HEK293 (cell line): ENCODE measurements around the gene TRIM7.

Source experiments
- BCL11A ChIP-seq: fragments of 450-650 bp; formaldehyde crosslinking; IDR thresholded peaks from 2 replicates; pipeline ENCODE4 v1.5.1; 2016; ENCODE audit warnings: low read depth, missing biosample characterization, missing genetic modification characterization
- ELK4 ChIP-seq: IDR thresholded peaks from 2 replicates; pipeline ENCODE4 v1.6.1; 2011; ENCODE audit warnings: mild to moderate bottlenecking, low read depth, low read length, borderline replicate concordance
- GLIS2 ChIP-seq: fragments of 450-650 bp; formaldehyde crosslinking; IDR thresholded peaks from 2 replicates; pipeline ENCODE4 v1.5.1; 2016; ENCODE audit warnings: missing biosample characterization, missing genetic modification characterization
- KLF10 ChIP-seq: fragments of 450-650 bp; IDR thresholded peaks from 2 replicates; pipeline ENCODE4 v1.5.1; 2018; ENCODE audit warnings: missing biosample characterization, mild to moderate bottlenecking, missing genetic modification characterization
- KLF7 ChIP-seq: fragments of 450-650 bp; formaldehyde crosslinking; IDR thresholded peaks from 2 replicates; pipeline ENCODE4 v1.5.1; 2016; ENCODE audit warnings: missing biosample characterization, missing genetic modification characterization, borderline replicate concordance
- REPIN1 ChIP-seq: fragments of 450-650 bp; formaldehyde crosslinking; IDR thresholded peaks from 2 replicates; pipeline ENCODE4 v1.5.1; 2017; ENCODE audit warnings: missing biosample characterization, missing genetic modification characterization, low read depth
- SP3 ChIP-seq: fragments of 450-650 bp; formaldehyde crosslinking; IDR thresholded peaks from 2 replicates; pipeline ENCODE4 v1.5.1; 2016; ENCODE audit warnings: missing biosample characterization, missing genetic modification characterization
- SP7 ChIP-seq: fragments of 450-650 bp; formaldehyde crosslinking; IDR thresholded peaks from 2 replicates; pipeline ENCODE4 v1.5.1; 2016; ENCODE audit warnings: missing biosample characterization, missing genetic modification characterization
- TCF7L2 ChIP-seq: IDR thresholded peaks from 2 replicates; pipeline ENCODE4 v1.6.1; 2011; ENCODE audit warnings: low read depth, mild to moderate bottlenecking, inconsistent platforms, low read length, moderate library complexity, borderline replicate concordance
- WT1 ChIP-seq: fragments of 450-650 bp; formaldehyde crosslinking; IDR thresholded peaks from 2 replicates; pipeline ENCODE4 v1.5.1; 2016; ENCODE audit warnings: missing biosample characterization, missing genetic modification characterization
- ZBTB48 ChIP-seq: fragments of 450-650 bp; formaldehyde crosslinking; IDR thresholded peaks from 2 replicates; pipeline ENCODE4 v1.5.1; 2016; ENCODE audit warnings: missing biosample characterization, missing genetic modification characterization
- ZFP3 ChIP-seq: fragments of 450-650 bp; formaldehyde crosslinking; IDR thresholded peaks from 2 replicates; pipeline ENCODE4 v1.5.1; 2016; ENCODE audit warnings: low read depth, missing biosample characterization, missing genetic modification characterization
- ZFP37 ChIP-seq: fragments of 450-650 bp; formaldehyde crosslinking; IDR thresholded peaks from 2 replicates; pipeline ENCODE4 v1.5.1; 2016; ENCODE audit warnings: missing biosample characterization, missing genetic modification characterization
- ZNF239 ChIP-seq: fragments of 450-650 bp; formaldehyde crosslinking; IDR thresholded peaks from 2 replicates; pipeline ENCODE4 v1.5.1; 2016; ENCODE audit warnings: missing biosample characterization, missing genetic modification characterization
- ZNF280D ChIP-seq: fragments of 450-650 bp; formaldehyde crosslinking; IDR thresholded peaks from 2 replicates; pipeline ENCODE4 v1.5.1; 2016; ENCODE audit warnings: missing biosample characterization, missing genetic modification characterization
- ZNF324 ChIP-seq: fragments of 450-650 bp; formaldehyde crosslinking; IDR thresholded peaks from 2 replicates; pipeline ENCODE4 v1.5.1; 2016; ENCODE audit warnings: missing biosample characterization, missing genetic modification characterization
- ZNF335 ChIP-seq: fragments of 450-650 bp; formaldehyde crosslinking; conservative IDR thresholded peaks from 2 replicates; pipeline ENCODE4 v1.5.1; 2016; ENCODE audit warnings: missing biosample characterization, missing genetic modification characterization
- ZNF354C ChIP-seq: fragments of 450-650 bp; formaldehyde crosslinking; IDR thresholded peaks from 2 replicates; pipeline ENCODE4 v1.5.1; 2016; ENCODE audit warnings: missing biosample characterization, missing genetic modification characterization, low read depth, borderline replicate concordance
- ZNF394 ChIP-seq: fragments of 450-650 bp; formaldehyde crosslinking; IDR thresholded peaks from 2 replicates; pipeline ENCODE4 v1.5.1; 2016; ENCODE audit warnings: missing biosample characterization, missing genetic modification characterization, mild to moderate bottlenecking, moderate library complexity, borderline replicate concordance
- ZNF514 ChIP-seq: fragments of 450-650 bp; formaldehyde crosslinking; IDR thresholded peaks from 2 replicates; pipeline ENCODE4 v1.5.1; 2016; ENCODE audit warnings: missing biosample characterization, missing genetic modification characterization
- ZNF654 ChIP-seq: fragments of 450-650 bp; formaldehyde crosslinking; IDR thresholded peaks from 2 replicates; pipeline ENCODE4 v1.5.1; 2016; ENCODE audit warnings: low read depth, missing biosample characterization, missing genetic modification characterization
- ZNF664 ChIP-seq: fragments of 450-650 bp; formaldehyde crosslinking; IDR thresholded peaks from 2 replicates; pipeline ENCODE4 v1.5.1; 2016; ENCODE audit warnings: missing biosample characterization, missing genetic modification characterization
- ZNF777 ChIP-seq: fragments of 450-650 bp; formaldehyde crosslinking; IDR thresholded peaks from 2 replicates; pipeline ENCODE4 v1.5.1; 2017; ENCODE audit warnings: missing biosample characterization, missing genetic modification characterization, borderline replicate concordance
- ZSCAN16 ChIP-seq: fragments of 450-650 bp; formaldehyde crosslinking; IDR thresholded peaks from 2 replicates; pipeline ENCODE4 v1.5.1; 2016; ENCODE audit warnings: missing biosample characterization, missing genetic modification characterization
- TF ChIP-seq, protein P1 (sequence below): fragments of 450-650 bp; formaldehyde crosslinking; IDR thresholded peaks from 2 replicates; pipeline ENCODE4 v1.5.1; 2016; ENCODE audit warnings: missing biosample characterization, missing genetic modification characterization
- TF ChIP-seq, protein P2 (sequence below): fragments of 450-650 bp; formaldehyde crosslinking; IDR thresholded peaks from 2 replicates; pipeline ENCODE4 v1.5.1; 2016; ENCODE audit warnings: missing biosample characterization, missing genetic modification characterization
- TF ChIP-seq, protein P3 (sequence below): fragments of 450-650 bp; IDR thresholded peaks from 2 replicates; pipeline ENCODE4 v1.5.1; 2018; ENCODE audit warnings: missing biosample characterization, missing genetic modification characterization
- TF ChIP-seq, protein P4 (sequence below): fragments of 450-650 bp; formaldehyde crosslinking; IDR thresholded peaks from 2 replicates; pipeline ENCODE4 v1.5.1; 2016; ENCODE audit warnings: missing biosample characterization, missing genetic modification characterization, borderline replicate concordance

TRIM7 gene

GRCh38 chr5:181190711-181191525 lies 14.1 kb downstream of the TRIM7 start (continued):
- TF ChIP-seq, protein P1, sequence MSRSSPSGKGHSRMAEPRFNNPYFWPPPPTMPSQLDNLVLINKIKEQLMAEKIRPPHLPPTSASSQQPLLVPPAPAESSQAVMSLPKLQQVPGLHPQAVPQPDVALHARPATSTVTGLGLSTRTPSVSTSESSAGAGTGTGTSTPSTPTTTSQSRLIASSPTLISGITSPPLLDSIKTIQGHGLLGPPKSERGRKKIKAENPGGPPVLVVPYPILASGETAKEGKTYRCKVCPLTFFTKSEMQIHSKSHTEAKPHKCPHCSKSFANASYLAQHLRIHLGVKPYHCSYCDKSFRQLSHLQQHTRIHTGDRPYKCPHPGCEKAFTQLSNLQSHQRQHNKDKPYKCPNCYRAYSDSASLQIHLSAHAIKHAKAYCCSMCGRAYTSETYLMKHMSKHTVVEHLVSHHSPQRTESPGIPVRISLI (tag by site-specific recombination), result no peak
- TF ChIP-seq, protein P2, sequence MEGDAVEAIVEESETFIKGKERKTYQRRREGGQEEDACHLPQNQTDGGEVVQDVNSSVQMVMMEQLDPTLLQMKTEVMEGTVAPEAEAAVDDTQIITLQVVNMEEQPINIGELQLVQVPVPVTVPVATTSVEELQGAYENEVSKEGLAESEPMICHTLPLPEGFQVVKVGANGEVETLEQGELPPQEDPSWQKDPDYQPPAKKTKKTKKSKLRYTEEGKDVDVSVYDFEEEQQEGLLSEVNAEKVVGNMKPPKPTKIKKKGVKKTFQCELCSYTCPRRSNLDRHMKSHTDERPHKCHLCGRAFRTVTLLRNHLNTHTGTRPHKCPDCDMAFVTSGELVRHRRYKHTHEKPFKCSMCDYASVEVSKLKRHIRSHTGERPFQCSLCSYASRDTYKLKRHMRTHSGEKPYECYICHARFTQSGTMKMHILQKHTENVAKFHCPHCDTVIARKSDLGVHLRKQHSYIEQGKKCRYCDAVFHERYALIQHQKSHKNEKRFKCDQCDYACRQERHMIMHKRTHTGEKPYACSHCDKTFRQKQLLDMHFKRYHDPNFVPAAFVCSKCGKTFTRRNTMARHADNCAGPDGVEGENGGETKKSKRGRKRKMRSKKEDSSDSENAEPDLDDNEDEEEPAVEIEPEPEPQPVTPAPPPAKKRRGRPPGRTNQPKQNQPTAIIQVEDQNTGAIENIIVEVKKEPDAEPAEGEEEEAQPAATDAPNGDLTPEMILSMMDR (tag by site-specific recombination), result peak; percentile 74
- no peak for TF ChIP-seq ZNF354C (tag by site-specific recombination)
- no peak for TF ChIP-seq BCL11A
- TF ChIP-seq TCF7L2, result no peak
- TF ChIP-seq KLF7, result no peak
- TF ChIP-seq ZNF514 (tag by site-specific recombination), result no peak
- TF ChIP-seq, protein P3, sequence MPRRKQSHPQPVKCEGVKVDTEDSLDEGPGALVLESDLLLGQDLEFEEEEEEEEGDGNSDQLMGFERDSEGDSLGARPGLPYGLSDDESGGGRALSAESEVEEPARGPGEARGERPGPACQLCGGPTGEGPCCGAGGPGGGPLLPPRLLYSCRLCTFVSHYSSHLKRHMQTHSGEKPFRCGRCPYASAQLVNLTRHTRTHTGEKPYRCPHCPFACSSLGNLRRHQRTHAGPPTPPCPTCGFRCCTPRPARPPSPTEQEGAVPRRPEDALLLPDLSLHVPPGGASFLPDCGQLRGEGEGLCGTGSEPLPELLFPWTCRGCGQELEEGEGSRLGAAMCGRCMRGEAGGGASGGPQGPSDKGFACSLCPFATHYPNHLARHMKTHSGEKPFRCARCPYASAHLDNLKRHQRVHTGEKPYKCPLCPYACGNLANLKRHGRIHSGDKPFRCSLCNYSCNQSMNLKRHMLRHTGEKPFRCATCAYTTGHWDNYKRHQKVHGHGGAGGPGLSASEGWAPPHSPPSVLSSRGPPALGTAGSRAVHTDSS, result no peak
- 0 out of 2 replicates have a peak, but pooled peaks have one; percentile 14 for TF ChIP-seq KLF10 (tag by site-specific recombination)
- TF ChIP-seq ELK4, result no peak
- peak; percentile 26; the same call in 1 of the 2 replicates for TF ChIP-seq ZNF335
- no peak for TF ChIP-seq SP3 (tag by site-specific recombination)
- no peak for TF ChIP-seq ZNF280D (tag by site-specific recombination)
- 0 out of 2 replicates have a peak, but pooled peaks have one; percentile 18 for TF ChIP-seq ZBTB48 (tag by site-specific recombination)
- no peak; the same call in 1 of the 2 replicates for TF ChIP-seq SP7 (tag by site-specific recombination)
- TF ChIP-seq ZFP37 (tag by site-specific recombination), result peak; percentile 79; the same call in 1 of the 2 replicates
- peak; percentile 61 for TF ChIP-seq GLIS2 (tag by site-specific recombination)
- TF ChIP-seq ZNF239 (tag by site-specific recombination), result 0 out of 2 replicates have a peak, but pooled peaks have one; percentile 42
- peak; percentile 60; the same call in 1 of the 2 replicates for TF ChIP-seq ZSCAN16 (tag by site-specific recombination)
- no peak for TF ChIP-seq REPIN1 (tag by site-specific recombination)
- no peak for TF ChIP-seq ZNF324 (tag by site-specific recombination)
- TF ChIP-seq WT1 (tag by site-specific recombination), result no peak; the same call in 1 of the 2 replicates
- no peak for TF ChIP-seq ZNF394 (tag by site-specific recombination)
- TF ChIP-seq, protein P4, sequence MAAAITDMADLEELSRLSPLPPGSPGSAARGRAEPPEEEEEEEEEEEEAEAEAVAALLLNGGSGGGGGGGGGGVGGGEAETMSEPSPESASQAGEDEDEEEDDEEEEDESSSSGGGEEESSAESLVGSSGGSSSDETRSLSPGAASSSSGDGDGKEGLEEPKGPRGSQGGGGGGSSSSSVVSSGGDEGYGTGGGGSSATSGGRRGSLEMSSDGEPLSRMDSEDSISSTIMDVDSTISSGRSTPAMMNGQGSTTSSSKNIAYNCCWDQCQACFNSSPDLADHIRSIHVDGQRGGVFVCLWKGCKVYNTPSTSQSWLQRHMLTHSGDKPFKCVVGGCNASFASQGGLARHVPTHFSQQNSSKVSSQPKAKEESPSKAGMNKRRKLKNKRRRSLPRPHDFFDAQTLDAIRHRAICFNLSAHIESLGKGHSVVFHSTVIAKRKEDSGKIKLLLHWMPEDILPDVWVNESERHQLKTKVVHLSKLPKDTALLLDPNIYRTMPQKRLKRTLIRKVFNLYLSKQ (tag by site-specific recombination), result no peak
- no peak for TF ChIP-seq ZFP3 (tag by site-specific recombination)
- TF ChIP-seq ZNF777 (tag by site-specific recombination), result peak; percentile 7; the same call in 1 of the 2 replicates
- TF ChIP-seq ZNF664 (tag by site-specific recombination), result no peak
- TF ChIP-seq ZNF654 (tag by site-specific recombination), result no peak
